AG20443 (cell line): ENCODE results near the gene TRAF7.

Experiments used
- DNase-seq: peaks from one replicate; pipeline ENCODE4 v3.0.0; 2012; ENCODE audit warnings: low spot score, mixed read lengths

Gene TRAF7

GRCh38 chr16:2181952-2182351 is 26.4 kb downstream of the TRAF7 start:
- no peak for DNase-seq

GRCh38 chr16:2183671-2184070 is 28.1 kb downstream of the TRAF7 start:
- DNase-seq, result no peak

DNA sequence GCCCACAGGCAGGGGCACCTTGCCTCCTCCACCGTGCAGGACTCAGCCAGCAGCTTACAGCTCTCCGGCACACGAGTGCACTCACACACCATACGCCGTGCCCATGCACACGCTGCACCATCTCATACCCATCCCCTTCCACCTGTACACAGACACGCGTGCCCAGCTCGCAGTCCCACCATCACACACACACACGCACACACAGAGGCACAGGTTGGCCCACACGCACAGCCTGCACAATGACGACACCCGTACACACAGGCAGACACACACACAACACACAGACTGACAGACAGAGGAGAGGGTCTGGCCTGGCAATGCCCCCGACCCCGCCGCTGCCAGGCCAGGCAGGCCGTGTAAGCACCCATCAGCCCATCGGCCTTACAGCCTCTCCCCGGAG is 28.8 kb downstream of the TRAF7 start:
- DNase-seq, result no peak

DNA sequence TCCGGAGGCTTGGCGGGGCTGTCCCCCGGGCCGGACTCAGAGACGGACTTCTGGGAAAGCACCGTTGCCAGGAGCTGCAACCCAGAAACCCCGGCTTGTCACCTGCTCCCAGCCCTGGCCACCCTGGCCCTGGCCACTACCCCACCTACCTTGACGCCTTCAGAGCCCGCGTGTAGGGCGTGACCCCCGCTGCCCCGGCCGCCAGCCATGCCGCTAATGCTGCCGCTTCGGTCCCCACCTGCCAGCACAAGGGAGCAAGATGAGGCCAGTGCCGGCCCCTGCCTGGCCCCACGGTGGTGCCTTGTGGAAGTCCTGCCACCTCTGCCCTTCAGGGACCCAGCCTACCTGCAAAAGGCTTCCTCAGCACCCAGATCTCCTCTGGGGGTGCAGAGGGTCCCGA is 29.4 kb downstream of the TRAF7 start:
- DNase-seq, result no peak

DNA sequence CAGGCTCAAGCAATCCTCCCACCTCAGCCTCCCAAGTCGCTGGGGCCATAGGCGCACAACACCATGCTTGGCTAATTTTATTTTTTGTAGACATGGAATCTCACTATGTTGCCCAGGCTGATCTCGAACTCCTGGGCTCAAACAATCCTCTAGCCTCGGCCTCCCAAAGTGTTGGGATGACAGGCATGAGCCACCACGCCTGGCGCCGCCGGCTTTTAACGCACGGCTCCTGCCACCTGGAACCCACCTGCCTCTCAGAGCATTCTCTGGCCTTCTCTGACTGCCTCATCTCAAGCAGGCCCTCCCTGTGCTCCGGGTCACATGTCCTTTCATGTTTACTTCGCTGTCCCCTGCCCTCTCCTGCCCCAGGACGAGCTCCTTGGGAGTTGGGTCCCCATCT is 30.5 kb downstream of the TRAF7 start:
- no peak for DNase-seq

DNA sequence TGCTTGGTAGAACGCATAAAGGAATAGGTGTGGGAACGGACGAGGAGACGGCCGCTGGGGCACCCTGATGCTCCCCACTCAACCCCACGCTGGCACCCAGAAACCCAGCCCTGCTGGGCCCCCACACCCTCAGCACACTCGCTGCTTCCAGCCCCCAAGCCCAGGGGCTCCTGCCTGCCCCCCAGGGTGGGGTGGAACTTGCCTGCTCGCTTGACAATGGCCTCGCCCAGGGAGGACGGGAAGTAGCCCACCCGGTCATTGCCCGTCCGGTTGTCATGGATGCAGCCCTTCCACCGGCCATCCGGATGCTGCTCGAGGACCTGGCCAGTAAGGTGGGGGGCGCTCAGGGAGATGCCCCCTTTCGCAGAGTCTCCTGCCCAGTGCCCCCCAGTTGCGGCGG is 30.9 kb downstream of the TRAF7 start:
- no peak for DNase-seq

DNA sequence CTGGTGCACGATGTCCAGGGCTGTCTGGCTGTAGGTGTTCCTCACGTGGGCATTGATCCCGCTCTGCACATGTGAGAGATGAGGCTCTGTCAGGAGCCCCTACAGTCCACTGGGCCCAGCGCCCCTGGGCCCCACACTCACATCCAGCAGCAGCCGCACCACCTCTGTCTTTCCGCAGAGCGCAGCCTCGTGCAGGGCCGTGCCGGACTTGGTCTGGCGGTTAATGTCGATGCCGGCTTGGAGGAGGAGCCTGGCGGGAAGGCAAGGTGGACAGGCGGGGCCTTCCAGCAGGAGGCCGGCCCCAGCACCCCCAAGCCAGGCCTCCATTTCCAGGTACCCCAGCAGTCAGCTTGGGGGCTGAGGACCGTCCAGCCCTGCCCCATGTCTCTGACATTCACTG is 31.6 kb downstream of the TRAF7 start:
- no peak for DNase-seq

DNA sequence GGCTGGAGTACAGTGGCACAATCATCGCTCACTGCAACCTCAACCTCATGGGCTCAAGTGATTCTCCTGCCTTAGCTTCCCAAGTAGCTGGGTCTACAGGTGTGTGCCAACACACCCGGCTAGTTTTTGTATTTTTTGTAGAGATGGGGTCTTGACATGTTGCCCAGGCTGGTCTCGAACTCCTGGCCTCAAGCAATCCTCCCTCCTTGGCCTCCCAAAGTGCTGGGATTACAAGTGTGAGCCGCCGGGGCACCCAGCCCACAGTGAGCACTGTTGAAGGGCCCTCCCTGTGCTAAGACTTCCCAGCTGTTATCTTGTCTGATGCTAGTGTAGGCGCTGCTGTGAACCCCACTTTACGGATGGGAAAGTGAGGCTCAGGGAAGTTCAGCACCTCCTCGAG is 32.8 kb downstream of the TRAF7 start:
- DNase-seq, result no peak

DNA sequence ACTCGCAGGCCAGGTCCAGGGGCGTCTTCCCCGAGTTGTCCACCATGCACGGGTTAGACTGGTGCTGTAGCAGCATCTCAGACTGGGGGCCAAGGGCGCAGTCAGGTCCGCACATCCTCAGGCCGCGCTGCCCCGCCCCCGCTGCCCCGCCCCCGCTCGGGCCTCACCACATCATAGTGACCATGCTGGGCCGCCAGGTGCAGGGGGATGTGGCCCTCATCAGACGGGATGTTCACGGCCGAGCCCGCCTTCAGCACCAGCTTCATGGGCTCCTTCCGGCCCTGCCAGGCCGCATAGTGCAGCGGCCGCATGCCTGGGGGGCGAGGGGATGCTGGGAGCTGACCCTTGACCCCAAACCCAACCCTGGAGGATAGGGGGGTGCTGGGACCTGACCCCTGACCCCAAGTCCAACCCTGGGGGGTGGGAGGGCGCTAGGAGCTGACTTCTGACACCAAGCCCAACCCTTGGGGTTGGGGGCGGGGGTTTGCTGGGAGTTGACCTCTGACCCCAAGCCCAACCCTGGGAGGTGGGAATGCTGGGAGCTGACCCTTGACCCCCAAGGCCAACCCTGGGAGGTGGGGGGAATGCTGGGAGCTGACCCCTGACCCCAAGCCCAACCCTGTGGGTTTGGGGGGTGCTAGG is 33.8 kb downstream of the TRAF7 start:
- no peak for DNase-seq

DNA sequence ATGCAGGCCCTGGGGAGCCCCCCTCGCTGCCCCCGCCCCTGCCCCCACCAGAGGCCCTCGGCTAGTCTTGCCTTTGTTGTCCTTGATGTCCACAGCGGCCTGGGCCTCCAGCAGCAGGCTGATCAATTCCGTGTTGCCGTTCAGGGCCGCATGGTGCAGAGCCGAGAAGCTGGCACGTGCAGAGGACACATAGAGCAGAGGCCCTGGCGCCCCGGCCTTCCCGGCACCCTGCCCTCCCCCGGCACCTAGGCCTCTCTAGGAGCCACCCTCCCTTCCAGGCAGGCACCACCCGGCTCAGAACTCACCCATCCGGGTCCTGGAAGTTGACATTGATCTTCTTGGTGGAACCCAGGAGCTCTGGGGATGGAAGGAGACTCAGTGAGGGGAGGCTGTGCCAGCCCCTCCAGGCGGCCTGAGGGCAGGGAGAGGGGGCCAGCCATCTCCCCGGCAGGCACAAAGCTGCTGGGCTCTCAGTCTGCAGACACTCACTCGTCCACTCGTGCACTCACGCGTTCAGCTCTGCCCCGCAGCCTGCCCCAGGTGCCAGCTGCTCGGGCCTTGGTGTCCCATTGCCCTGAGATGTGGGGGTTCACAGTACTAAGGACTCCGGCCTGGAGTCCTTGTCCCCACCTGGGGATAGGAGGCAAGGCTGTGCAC is 34.5 kb downstream of the TRAF7 start:
- no peak for DNase-seq

DNA sequence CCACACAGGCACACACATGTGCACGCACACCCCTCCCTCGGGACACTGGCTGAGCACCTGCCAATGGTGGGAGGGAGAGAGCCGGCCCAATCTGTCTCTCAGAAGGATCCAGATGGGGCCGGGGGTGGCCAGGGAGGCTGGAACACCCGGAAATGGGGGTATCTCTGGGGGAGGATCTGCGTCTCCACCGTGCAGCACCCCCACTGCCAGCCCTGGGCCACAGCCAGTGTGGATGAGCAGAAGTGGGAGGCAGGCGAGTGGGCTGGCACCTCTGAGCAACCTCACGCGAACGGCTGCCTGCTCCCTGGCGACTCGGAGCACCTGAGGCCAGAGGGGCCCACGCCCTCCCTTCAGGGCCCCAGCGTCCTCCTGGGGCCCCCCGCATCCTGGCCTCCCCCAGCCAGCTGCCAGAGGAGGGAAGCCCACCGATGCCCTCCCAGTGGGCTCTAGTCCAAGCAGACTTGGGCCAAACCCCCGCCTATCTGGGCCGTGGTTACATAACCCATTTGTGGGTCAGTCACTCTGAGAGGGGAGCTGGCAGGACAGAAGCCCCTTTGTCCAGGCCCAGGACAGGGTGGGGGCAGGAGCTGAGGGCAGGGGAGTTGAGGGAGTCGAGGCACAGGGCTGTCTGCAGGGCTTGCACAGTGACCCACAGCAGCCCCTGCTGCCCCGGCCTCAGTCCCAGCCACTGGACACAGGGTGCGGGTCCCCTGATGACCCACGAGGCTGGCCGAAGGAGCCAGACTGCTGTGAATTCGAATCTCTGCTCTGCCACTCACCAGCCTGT is 35.3 kb downstream of the TRAF7 start:
- no peak for DNase-seq

- DNase-seq, result no peak
Observed at GRCh38 chr16:2191446-2191706, 35.8 kb downstream of the TRAF7 start.

- DNase-seq, result no peak
Observed at GRCh38 chr16:2194166-2194834, 38.7 kb downstream of the TRAF7 start.

GRCh38 chr16:2194852-2195321 is 39.3 kb downstream of the TRAF7 start:
- peak; percentile 39 for DNase-seq

DNA sequence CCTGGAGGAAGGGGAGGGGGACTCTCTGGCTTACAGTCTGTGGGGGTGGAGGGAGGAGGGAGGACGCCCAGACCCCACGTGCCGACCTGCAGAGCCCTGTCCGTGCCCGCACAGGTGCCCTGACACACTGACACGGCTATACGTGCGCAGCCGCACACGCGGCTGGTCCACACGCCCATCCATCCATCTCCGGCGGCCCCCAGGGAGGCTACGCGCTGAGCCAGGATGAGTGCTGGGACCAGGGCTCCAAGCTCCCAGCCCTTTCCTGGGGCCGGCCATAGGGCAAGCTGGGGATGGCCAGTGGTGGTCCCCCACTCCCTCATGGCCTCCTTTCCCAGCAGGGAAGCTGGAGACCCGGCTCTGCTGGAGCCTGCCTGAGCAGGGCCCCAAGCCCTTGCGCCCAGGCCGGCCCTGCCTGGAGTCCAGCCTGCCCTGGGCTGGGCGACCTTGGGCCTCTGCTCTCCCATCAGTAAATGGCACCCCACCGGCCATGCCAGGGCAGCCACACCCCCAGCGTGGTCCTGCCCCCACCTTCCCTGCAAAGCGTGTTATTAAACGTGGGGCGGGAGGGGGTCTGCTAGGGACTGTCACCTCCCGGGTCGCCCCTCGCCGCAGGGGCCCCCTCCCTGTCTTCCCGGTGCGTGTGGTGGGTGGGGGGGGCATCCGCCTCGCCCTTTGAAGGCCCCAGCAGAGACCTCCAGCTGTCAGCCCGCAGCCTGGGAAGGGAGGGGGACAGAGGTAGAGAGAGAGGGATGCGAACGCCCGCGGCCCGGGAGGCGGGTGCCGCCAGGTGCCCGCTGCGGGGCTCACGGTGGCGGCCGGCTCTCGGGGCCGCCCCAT is 40.0 kb downstream of the TRAF7 start:
- DNase-seq, result no peak

DNA sequence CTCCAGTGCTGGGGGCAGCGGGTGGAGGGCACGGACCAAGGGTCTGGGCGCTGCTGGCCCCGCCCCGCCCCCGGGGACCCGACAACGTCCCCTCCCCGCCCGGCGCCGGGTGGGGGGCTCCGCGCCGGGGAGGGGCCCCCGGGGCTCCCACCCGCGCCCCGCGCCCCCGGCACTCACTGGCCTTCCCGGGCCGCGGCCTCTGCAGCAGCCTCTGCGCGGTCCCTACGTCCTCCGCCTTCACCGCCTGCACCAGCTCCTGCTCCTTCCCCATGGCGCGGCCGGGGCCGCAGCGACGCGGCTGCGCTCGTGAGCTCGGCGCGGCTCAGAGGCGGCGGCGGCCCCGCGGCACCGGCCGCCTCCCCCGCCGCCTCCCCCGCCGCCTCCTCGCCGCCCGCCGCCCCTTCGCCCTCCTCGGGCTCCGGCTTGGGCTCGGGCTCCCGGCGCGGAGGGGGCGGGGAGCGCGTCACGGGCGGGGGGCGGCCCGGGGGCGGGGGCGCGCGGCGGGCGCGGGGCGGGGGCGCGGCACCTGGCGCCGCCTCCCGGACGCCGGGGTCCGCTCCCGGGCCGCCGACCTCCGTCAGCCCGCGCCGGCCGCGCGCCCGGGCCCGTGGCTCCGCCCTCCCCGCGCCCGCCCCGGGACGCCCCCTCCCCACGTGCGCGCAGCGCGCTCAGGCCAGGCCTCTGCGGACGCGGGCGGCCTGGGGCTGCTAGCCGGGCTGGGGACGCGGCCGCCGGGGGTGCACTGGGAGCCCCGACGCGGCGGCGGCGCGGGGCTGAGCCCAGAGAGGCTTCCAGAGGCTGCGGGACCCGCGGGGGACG is 40.8 kb downstream of the TRAF7 start, which contains the start of gene CASKIN1:
Gene CASKIN1 (minus strand): TSS at position 444 of the 819 bp plus-strand sequence. CDS start 173 bp downstream, at position 271.
- peak; percentile 60 for DNase-seq

GRCh38 chr16:2196981-2197511 is 41.5 kb downstream of the TRAF7 start:
- no peak for DNase-seq

GRCh38 chr16:2197765-2198164 is 42.2 kb downstream of the TRAF7 start:
- DNase-seq, result no peak

GRCh38 chr16:2198283-2198682 is 42.7 kb downstream of the TRAF7 start:
- no peak for DNase-seq

GRCh38 chr16:2199095-2199494 is 43.5 kb downstream of the TRAF7 start:
- DNase-seq, result no peak
